GM21423 (cell line): ENCODE data around the gene SIGLEC14.

Experiments
- ATAC-seq: cut with Tn5 transposase; IDR thresholded peaks from one replicate; pipeline ENCODE4 v1.9.1; 2021; ENCODE audit warnings: mild to moderate bottlenecking, moderate library complexity; ENCODE audit not compliant: unreplicated experiment

The SIGLEC14 gene

GRCh38 chr19:51626675-51627074, 19.9 kb downstream of the SIGLEC14 start:
- no peak for ATAC-seq

GRCh38 chr19:51621178-51621577, 25.4 kb downstream of the SIGLEC14 start:
- ATAC-seq = peak; percentile 75

DNA sequence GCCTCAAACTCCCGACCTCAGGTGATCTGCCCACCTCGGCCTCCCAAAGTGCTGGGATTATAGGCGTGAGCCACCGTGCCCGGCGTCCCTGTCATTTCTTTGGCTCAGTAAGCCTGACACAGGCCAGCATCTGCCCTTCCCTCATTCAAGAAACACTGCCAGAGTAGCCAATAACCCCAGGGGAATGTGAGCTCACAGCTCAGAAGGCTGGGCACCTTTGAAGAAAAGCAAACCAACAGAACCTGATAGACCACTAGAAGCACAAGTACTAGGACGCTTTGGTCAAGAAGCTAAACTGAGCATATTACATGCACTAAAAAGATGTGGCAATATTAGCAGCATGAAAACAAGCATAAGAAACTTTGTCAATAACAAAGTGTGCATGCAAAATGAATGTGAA, 30.6 kb downstream of the SIGLEC14 start:
- no peak for ATAC-seq

GRCh38 chr19:51614789-51615188, 31.8 kb downstream of the SIGLEC14 start:
- ATAC-seq = no peak

- ATAC-seq = no peak
Observed at GRCh38 chr19:51610576-51610975, 36.0 kb downstream of the SIGLEC14 start.

DNA sequence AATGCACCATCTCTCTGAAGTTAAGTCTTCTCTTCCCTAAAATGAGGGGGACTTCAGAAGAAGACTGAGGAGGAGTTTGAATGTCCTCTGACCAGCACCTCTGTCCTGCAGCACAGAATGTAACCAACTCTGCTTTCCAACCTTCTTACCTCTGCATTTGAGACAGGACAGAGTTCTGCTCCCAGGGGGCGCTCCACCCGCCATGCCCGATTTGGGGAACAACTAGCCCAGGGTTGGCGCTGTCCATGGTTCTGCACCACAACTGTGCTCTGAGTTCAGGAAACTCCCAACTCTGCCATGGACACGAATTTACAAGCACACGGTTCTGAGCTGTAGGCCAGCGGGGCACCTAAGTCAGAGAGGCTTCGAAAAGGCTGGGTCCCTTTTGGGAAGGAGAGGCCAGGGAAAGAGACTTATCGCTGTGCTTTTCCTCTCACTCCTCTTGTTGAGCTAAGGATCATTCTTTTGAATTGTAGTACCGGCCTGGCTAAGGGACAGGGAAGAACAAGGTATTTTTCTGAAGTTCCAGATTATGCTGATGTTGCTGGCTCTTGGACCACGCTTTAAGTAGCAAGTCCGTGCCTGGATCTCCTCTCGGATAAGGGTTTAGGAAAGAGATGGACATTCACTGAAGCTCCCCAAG, 38.6 kb downstream of the SIGLEC14 start:
- ATAC-seq = no peak

GRCh38 chr19:51607077-51607476, 39.5 kb downstream of the SIGLEC14 start:
- peak; percentile 92 for ATAC-seq

- ATAC-seq = no peak
Observed at GRCh38 chr19:51602189-51602854, 44.3 kb downstream of the SIGLEC14 start.

DNA sequence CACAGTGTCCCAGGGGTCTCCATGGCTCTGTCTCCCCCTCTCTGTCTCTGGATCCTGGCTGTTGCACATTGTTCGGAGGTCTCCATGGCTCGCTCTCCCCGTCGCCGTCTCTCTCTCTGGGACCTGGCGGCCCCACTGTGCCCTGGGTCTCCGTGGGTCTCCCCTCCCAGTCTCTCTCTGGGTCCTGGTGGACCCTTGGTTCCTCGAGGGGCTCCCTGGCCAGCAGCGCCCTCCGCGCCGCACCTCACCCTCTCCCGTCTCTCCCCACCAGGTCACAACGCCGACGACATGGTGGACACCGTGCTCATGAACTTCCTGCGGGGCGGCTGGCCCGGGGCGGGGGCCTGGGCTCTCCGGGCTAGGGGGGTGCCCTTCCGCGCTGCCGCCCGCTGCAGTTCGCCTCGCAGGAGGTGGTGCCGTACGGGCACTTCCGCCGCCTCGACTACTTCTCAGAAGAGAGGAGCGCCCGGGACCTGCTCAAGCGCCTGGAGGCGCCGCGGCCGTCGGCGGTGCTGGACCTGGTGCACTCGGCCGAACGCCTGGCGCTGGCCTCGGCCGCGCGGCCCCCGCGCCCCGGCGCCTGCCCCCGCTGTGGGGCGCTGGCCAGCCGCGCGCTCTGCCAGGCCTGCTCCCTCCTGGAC, 45.6 kb downstream of the SIGLEC14 start:
- ATAC-seq = no peak

GRCh38 chr19:51599084-51599483, 47.5 kb downstream of the SIGLEC14 start:
- ATAC-seq = no peak

DNA sequence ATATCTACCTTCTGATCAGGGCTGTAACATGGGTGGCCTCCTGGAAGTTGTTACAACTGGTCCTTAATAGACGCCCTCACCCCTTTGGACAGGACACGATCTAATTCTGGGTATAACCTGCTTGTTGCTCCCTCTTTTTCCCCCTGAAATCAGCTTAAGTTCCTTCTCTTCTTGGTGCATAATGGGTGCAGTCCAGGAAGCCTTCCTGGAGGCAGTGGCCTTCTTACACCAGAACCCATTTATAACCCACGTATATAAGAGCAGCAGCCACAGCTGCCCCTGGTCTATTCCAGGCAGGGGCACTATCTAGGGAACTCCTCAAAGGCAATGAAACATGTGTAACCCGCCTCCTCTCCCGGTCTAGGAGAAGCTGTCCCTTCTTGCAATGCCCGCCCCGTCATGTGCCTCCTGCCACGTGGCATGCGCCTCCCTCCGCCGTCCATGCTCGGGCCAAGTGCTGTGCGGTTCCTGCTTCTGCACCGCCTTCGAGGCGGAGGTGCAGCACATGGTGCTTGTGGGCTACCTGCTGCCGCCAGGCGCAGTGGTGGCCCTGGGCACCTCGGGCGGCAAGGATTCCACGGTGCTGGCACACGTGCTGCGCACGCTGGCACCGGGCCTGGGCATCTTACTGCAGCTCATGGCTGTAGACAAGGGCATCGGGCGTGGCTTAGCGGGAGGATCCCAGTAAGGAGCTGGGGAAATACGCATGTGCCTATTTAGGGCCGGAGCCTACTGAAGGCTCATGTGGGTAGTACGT, 48.3 kb downstream of the SIGLEC14 start:
- ATAC-seq = no peak

GRCh38 chr19:51595190-51596175, 51.1 kb downstream of the SIGLEC14 start:
- no peak for ATAC-seq

DNA sequence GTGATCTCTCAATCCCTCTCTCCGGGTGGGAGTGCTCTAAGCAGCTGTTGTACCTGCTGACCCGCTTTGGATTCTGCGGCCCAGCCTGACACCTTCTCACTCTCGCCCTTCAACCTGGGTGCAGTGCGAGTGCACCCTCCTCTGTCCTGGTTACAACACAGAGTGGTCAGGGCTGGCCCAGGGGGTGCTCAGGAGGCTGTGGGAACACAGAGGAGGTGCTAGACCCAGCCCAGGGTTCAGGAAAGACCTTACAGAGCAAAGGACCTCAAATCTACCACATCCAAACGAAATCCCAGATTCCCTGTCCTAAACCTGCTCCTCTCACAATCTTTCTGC, 51.9 kb downstream of the SIGLEC14 start:
- peak; percentile 10 for ATAC-seq

GRCh38 chr19:51593969-51594773, 52.5 kb downstream of the SIGLEC14 start:
- peak; percentile 98 for ATAC-seq

DNA sequence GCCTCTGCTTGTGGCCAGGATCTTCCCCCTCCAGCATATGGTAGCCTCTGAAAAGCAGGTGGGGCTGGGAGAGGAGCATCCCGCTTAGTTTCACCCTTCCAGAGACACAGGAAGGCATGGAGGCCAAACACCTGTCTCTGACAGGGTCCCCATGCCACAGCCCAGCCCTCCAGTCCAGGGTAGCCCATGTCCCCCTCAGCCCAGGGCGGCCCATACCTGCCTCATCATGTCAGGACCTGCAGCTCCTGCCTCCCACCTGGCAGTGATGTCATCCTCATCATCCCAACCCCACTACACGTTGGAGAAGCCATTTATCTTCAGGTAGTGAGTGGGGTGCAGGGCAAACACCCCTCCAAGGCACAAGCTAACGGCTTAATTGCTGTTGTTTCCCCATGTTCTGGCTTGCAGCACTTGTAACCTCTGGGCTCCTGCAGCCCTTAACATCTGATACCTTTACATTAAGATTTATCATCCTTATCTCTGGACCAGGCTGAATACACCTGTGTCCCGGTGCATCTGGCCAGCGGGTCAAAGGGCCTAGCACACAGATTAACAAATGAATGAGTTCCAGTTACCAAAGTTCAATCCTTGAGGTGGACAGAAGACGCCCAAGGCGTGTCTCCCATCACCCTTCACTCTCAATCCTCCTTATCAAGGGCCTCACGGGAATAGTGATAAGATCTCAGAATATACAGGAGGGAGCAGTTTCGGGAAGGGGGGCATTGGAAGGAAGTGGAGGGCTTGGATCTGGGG, 53.3 kb downstream of the SIGLEC14 start:
- ATAC-seq = no peak
